IgD-negative memory B cell (primary cell): ENCODE data around the gene NOTO. TPM values are rescaled to one million over a fixed set of nuclear protein-coding genes. Genes with fewer than 3 reads are reported as not detected.

Experiments used
- H3K27ac Mint-ChIP-seq, 3 donors: one replicate each; pipeline ENCODE4 v1.8.0; 2020 to 2022; ENCODE audit warnings: mild to moderate bottlenecking in 3 of 3, mixed read lengths in 3 of 3, moderate library complexity in 1 of 3
- H3K27me3 Mint-ChIP-seq: one replicate; pipeline ENCODE4 v1.8.0; 2021; ENCODE audit warnings: mixed read lengths
- H3K36me3 Mint-ChIP-seq: one replicate; pipeline ENCODE4 v1.8.0; 2020; ENCODE audit warnings: mild to moderate bottlenecking, mixed read lengths
- H3K4me1 Mint-ChIP-seq, 3 donors: one replicate each; pipeline ENCODE4 v1.8.0; 2020 to 2022; ENCODE audit warnings: mixed read lengths in 3 of 3, mild to moderate bottlenecking in 1 of 3
- H3K4me3 Mint-ChIP-seq, 4 donors: one replicate each; pipeline ENCODE4 v1.8.0; 2020 to 2022; ENCODE audit warnings: mild to moderate bottlenecking in 4 of 4, mixed read lengths in 4 of 4, moderate library complexity in 3 of 4
- H3K9me3 Mint-ChIP-seq, 3 donors: one replicate each; pipeline ENCODE4 v1.8.0; 2020 to 2021; ENCODE audit warnings: mixed read lengths in 3 of 3, mild to moderate bottlenecking in 1 of 3
- polyA plus RNA-seq: library from polyadenylated mRNA; unstranded; fragments of 300-500 nt; fragmentation: Illumina TruSeq; gene quantifications from one replicate; pipeline ENCODE4 v1.2.3, GENCODE V29; 2021

The NOTO gene
- polyA plus RNA-seq, 1 donor from 2014 or later, result not detected

GRCh38 chr2:73255007-73255644, 52.8 kb downstream of the NOTO start:
- no peaks in the 10 kb centered on the region for H3K36me3 Mint-ChIP-seq
- H3K27ac Mint-ChIP-seq, result no peak overlapping the region
- no peak overlapping the region for H3K4me3 Mint-ChIP-seq
- H3K4me1 Mint-ChIP-seq, result peaks cover 0 to 1% (median 0%) of the 10 kb centered on the region in 3 donors
- H3K9me3 Mint-ChIP-seq, result no peaks in the 10 kb centered on the region
- H3K27me3 Mint-ChIP-seq, result no peaks in the 10 kb centered on the region

DNA sequence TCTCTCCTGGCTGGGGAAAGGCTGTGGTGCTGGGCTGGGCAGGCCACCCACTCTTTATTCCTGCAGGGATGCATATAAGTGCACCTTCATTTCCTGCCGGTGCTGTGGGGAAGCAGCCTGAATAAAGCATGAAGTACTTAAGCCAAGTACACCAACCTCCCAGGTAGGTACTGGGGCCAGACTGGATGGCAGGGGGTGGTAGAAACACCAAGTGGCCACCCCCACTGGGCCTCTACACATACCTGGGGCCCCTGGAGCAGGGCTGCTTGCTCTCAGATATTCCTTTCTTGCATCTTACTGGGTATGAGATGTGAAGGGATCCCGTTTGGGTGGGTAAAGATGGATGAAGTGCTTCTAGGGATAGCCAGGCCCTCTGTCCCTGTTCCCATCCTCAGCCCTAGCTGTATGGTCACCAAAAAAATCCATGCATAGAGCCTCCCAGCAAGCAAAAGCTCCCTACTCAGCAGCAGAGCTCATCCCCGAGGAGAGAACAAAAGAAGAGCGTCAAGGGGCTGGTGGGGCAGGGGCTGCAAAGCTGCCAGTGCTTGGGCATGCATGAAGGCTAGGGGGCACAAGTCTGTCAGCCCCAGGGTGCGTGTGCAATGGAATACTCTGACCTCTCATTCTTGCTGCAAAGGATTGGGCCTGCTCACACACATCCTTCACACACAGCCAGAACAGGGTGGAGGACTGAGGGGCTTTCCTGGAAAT, 53.7 kb downstream of the NOTO start:
- Mint-ChIP-seq H3K9me3 (no peaks in the 10 kb centered on the region), H3K27me3 (no peaks in the 10 kb centered on the region), H3K4me1 (peaks cover 0 to 1% (median 0%) of the 10 kb centered on the region in 3 donors), H3K27ac (peak overlapping the region in 1 of 3 donors; percentile 76), H3K36me3 (no peaks in the 10 kb centered on the region), H3K4me3 (no peak overlapping the region)

DNA sequence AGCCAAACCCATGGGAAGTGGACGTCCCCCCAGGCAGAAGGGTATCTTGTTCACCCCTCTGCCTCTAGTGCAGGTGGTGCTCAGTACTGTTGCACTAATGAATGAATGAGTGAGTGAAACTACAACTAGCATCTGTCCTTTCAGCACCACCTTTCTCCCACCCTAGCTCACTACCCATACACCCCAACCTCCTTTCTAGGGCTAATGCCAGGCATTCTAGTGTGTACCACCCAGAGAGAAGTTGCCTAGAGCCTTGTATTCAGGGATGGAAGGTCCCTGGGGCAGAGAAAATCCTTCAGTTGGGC, 54.2 kb downstream of the NOTO start:
- H3K27ac Mint-ChIP-seq, result peak overlapping the region in 1 of 3 donors; percentile 76
- no peak overlapping the region for H3K4me3 Mint-ChIP-seq
- peaks cover 0 to 1% (median 0%) of the 10 kb centered on the region in 3 donors for H3K4me1 Mint-ChIP-seq
- H3K27me3 Mint-ChIP-seq, result no peaks in the 10 kb centered on the region
- no peaks in the 10 kb centered on the region for H3K9me3 Mint-ChIP-seq
- no peaks in the 10 kb centered on the region for H3K36me3 Mint-ChIP-seq

- no peak overlapping the region for H3K4me3 Mint-ChIP-seq
- H3K4me1 Mint-ChIP-seq, result peaks cover 0 to 1% (median 0%) of the 10 kb centered on the region in 3 donors
- no peaks in the 10 kb centered on the region for H3K36me3 Mint-ChIP-seq
- H3K9me3 Mint-ChIP-seq, result no peaks in the 10 kb centered on the region
- H3K27me3 Mint-ChIP-seq, result no peaks in the 10 kb centered on the region
- H3K27ac Mint-ChIP-seq, result no peak overlapping the region
These were observed 54.6 kb downstream of the NOTO start for GRCh38 chr2:73257021-73257420.

GRCh38 chr2:73257425-73258125, 55.2 kb downstream of the NOTO start:
- no peak overlapping the region for H3K27ac Mint-ChIP-seq
- H3K9me3 Mint-ChIP-seq, result no peaks in the 10 kb centered on the region
- no peak overlapping the region for H3K4me3 Mint-ChIP-seq
- H3K27me3 Mint-ChIP-seq, result no peaks in the 10 kb centered on the region
- no peaks in the 10 kb centered on the region for H3K36me3 Mint-ChIP-seq
- peaks cover 0 to 1% (median 0%) of the 10 kb centered on the region in 3 donors for H3K4me1 Mint-ChIP-seq

- H3K4me3 Mint-ChIP-seq, result no peak overlapping the region
- H3K4me1 Mint-ChIP-seq, result peaks cover 0 to 1% (median 0%) of the 10 kb centered on the region in 3 donors
- H3K36me3 Mint-ChIP-seq, result peaks cover under 1% of the 10 kb centered on the region
- H3K27ac Mint-ChIP-seq, result no peak overlapping the region
- no peaks in the 10 kb centered on the region for H3K27me3 Mint-ChIP-seq
- H3K9me3 Mint-ChIP-seq, result no peaks in the 10 kb centered on the region
These were observed 56.0 kb downstream of the NOTO start for GRCh38 chr2:73258186-73258912.

DNA sequence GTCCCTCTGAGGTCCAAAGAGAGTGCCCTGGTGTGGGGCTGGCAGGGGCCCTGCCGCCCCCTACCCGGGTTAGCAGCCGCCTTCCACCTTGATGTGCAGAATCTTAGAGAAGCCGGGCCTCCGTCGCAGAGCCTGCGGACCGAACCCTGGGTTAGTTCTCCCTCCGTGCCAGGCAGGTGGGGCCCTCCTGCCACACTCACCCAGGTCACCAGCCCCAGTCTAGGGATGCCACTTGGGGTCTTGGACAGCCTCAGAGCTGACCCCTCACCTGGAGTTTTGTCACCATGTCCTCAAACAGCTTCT, 56.5 kb downstream of the NOTO start:
- no peaks in the 10 kb centered on the region for H3K27me3 Mint-ChIP-seq
- no peaks in the 10 kb centered on the region for H3K9me3 Mint-ChIP-seq
- no peak overlapping the region for H3K27ac Mint-ChIP-seq
- no peak overlapping the region for H3K4me3 Mint-ChIP-seq
- H3K36me3 Mint-ChIP-seq, result peaks cover 2% of the 10 kb centered on the region
- peaks cover 0 to 1% (median 0%) of the 10 kb centered on the region in 3 donors for H3K4me1 Mint-ChIP-seq

- H3K9me3 Mint-ChIP-seq, result no peaks in the 10 kb centered on the region
- peaks cover 2% of the 10 kb centered on the region for H3K36me3 Mint-ChIP-seq
- peak overlapping the region in 1 of 3 donors; percentile 74 for H3K27ac Mint-ChIP-seq
These were observed 56.9 kb downstream of the NOTO start for GRCh38 chr2:73259276-73259675.

GRCh38 chr2:73259704-73260337, 57.4 kb downstream of the NOTO start:
- Mint-ChIP-seq H3K4me1 (peaks cover 0 to 1% (median 0%) of the 10 kb centered on the region in 3 donors), H3K27ac (peak overlapping the region in 1 of 3 donors; percentile 74), H3K36me3 (peaks cover 2% of the 10 kb centered on the region), H3K27me3 (no peaks in the 10 kb centered on the region), H3K9me3 (no peaks in the 10 kb centered on the region), H3K4me3 (no peak overlapping the region)

More at GRCh38 chr2:73259276-73259675, 56.9 kb downstream of the NOTO start:
- Mint-ChIP-seq H3K4me1 (peaks cover 0 to 1% (median 0%) of the 10 kb centered on the region in 3 donors), H3K4me3 (no peak overlapping the region), H3K27me3 (no peaks in the 10 kb centered on the region)

GRCh38 chr2:73260338-73260984, 58.1 kb downstream of the NOTO start:
- Mint-ChIP-seq H3K4me1 (no peaks in the 10 kb centered on the region), H3K27me3 (no peaks in the 10 kb centered on the region), H3K4me3 (no peak overlapping the region), H3K27ac (no peak overlapping the region), H3K9me3 (no peaks in the 10 kb centered on the region), H3K36me3 (peaks cover 2% of the 10 kb centered on the region)

Other genes with a start within 250 kb of the NOTO start
- gene SFXN5, start 130.9 kb upstream of the NOTO start, polyA plus RNA-seq, result 2.8 TPM
- gene RAB11FIP5, start 89.6 kb upstream of the NOTO start, polyA plus RNA-seq, result 4.8 TPM
- gene SMYD5, start 11.7 kb downstream of the NOTO start, polyA plus RNA-seq, result 27.4 TPM
- 12.4 TPM for gene PRADC1, start 30.7 kb downstream of the NOTO start, polyA plus RNA-seq
- gene CCT7, start 31.7 kb downstream of the NOTO start, polyA plus RNA-seq, result 242 TPM
- 3.8 TPM for gene FBXO41, start 81.9 kb downstream of the NOTO start, polyA plus RNA-seq
- gene EGR4, start 91.0 kb downstream of the NOTO start, polyA plus RNA-seq, result 0.26 TPM
- 2.3 TPM for gene ALMS1, start 183.3 kb downstream of the NOTO start, polyA plus RNA-seq